Epidermal melanocyte (primary cell): ENCODE data around the gene PRR3.

Experiments used
- DNase-seq: peaks from one replicate; pipeline ENCODE4 v3.0.0; 2011; ENCODE audit warnings: low spot score; ENCODE audit not compliant: insufficient read length

The PRR3 gene

GRCh38 chr6:30611856-30612194 lies 54.7 kb downstream of the PRR3 start:
- no peak for DNase-seq

GRCh38 chr6:30612213-30612612 lies 55.1 kb downstream of the PRR3 start:
- no peak for DNase-seq

GRCh38 chr6:30612687-30613248 lies 55.7 kb downstream of the PRR3 start:
- DNase-seq: no peak
